GM23338 (cell line): Measurements from ENCODE around the gene IGF1R. TPM values are rescaled to one million over a fixed set of nuclear protein-coding genes. Genes with fewer than 3 reads are reported as not detected.

ENCODE experiments used
- ATAC-seq: fragments of 200-7000 bp; cut with Tn5 transposase; 3 replicates; pipeline ENCODE4 v1.9.1; 2020
- DNase-seq: peaks from one replicate; pipeline ENCODE4 v3.0.0-alpha.2; 2015; ENCODE audit warnings: low spot score
- H2AFZ ChIP-seq: fragments of 200-600 bp; sonication (generic); 2 replicates; pipeline ENCODE4 v1.8.0; 2016; ENCODE audit warnings: antibody characterized with exemption, mild to moderate bottlenecking, moderate library complexity
- H3F3A ChIP-seq: fragments of 200-600 bp; sonication (generic); replicated peaks from 2 replicates; pipeline ENCODE4 v1.8.0; 2017; ENCODE audit warnings: antibody characterized with exemption, mixed run types, low read depth
- H3K27ac ChIP-seq: fragments of 200-600 bp; sonication (generic); 2 replicates; pipeline ENCODE4 v1.6.1; 2016; ENCODE audit warnings: low read depth
- H3K27me3 ChIP-seq: fragments of 200-600 bp; sonication (generic); 2 replicates; pipeline ENCODE4 v1.8.0; 2016; ENCODE audit warnings: mild to moderate bottlenecking, mixed run types, moderate library complexity; ENCODE audit not compliant: insufficient read depth
- H3K36me3 ChIP-seq: fragments of 200-600 bp; sonication (generic); 2 replicates; pipeline ENCODE4 v1.8.0; 2016; ENCODE audit warnings: mild to moderate bottlenecking; ENCODE audit not compliant: insufficient read depth
- H3K4me1 ChIP-seq: fragments of 200-600 bp; sonication (generic); 2 replicates; pipeline ENCODE4 v1.8.0; 2016; ENCODE audit warnings: mild to moderate bottlenecking, moderate library complexity; ENCODE audit not compliant: insufficient read depth
- H3K4me2 ChIP-seq: fragments of 200-600 bp; sonication (generic); 2 replicates; pipeline ENCODE4 v1.7.1; 2017; ENCODE audit warnings: mixed run types
- H3K4me3 ChIP-seq: fragments of 200-600 bp; sonication (generic); 2 replicates; pipeline ENCODE4 v1.6.1; 2016; ENCODE audit warnings: mixed run types
- H3K79me2 ChIP-seq: fragments of 200-600 bp; sonication (generic); replicated peaks from 2 replicates; pipeline ENCODE4 v1.8.0; 2017; ENCODE audit warnings: mild to moderate bottlenecking; ENCODE audit not compliant: insufficient read depth
- H3K9me2 ChIP-seq: fragments of 200-600 bp; sonication (generic); 2 replicates; pipeline ENCODE4 v1.8.0; 2017; ENCODE audit not compliant: insufficient read depth
- H4K20me1 ChIP-seq: fragments of 200-600 bp; sonication (generic); replicated peaks from 2 replicates; pipeline ENCODE4 v1.8.0; 2017; ENCODE audit warnings: mild to moderate bottlenecking; ENCODE audit not compliant: insufficient read depth
- H3K27ac Mint-ChIP-seq: 2 replicates; pipeline ENCODE4 v1.8.0; 2020; ENCODE audit warnings: inconsistent platforms, mild to moderate bottlenecking, moderate library complexity, mixed read lengths
- H3K27me3 Mint-ChIP-seq: 3 replicates; pipeline ENCODE4 v1.8.0; 2022; ENCODE audit warnings: low read depth, mild to moderate bottlenecking, moderate library complexity, mixed read lengths, inconsistent platforms; ENCODE audit not compliant: insufficient read depth, poor library complexity
- H3K36me3 Mint-ChIP-seq: 3 replicates; pipeline ENCODE4 v1.8.0; 2021; ENCODE audit warnings: low read depth, mild to moderate bottlenecking, inconsistent platforms, moderate library complexity, mixed read lengths
- H3K4me1 Mint-ChIP-seq: 3 replicates; pipeline ENCODE4 v1.8.0; 2020; ENCODE audit warnings: mild to moderate bottlenecking, inconsistent platforms, mixed read lengths
- H3K4me3 Mint-ChIP-seq: 3 replicates; pipeline ENCODE4 v1.8.0; 2021; ENCODE audit warnings: moderate library complexity, mild to moderate bottlenecking, inconsistent platforms, mixed read lengths
- H3K9me3 Mint-ChIP-seq: 3 replicates; pipeline ENCODE4 v1.8.0; 2020; ENCODE audit warnings: moderate library complexity, mild to moderate bottlenecking, inconsistent platforms, mixed read lengths
- ETS1 ChIP-seq: IDR thresholded peaks from 2 replicates; pipeline ENCODE4 v1.6.1; 2016; ENCODE audit warnings: antibody characterized with exemption
- EZH2 ChIP-seq: fragments of 200-600 bp; sonication (generic); IDR thresholded peaks from one replicate; pipeline ENCODE4 v1.8.0; 2017; ENCODE audit warnings: antibody characterized with exemption, mild to moderate bottlenecking, low read depth; ENCODE audit not compliant: unreplicated experiment
- EZH2phosphoT487 ChIP-seq: fragments of 200-600 bp; sonication (generic); IDR thresholded peaks from one replicate; pipeline ENCODE4 v1.8.1; 2018; ENCODE audit warnings: antibody characterized with exemption; ENCODE audit not compliant: unreplicated experiment
- REST ChIP-seq: IDR thresholded peaks from one replicate; pipeline ENCODE4 v1.6.1; 2018; ENCODE audit warnings: antibody characterized with exemption; ENCODE audit not compliant: unreplicated experiment
- ZNF114 ChIP-seq: fragments of 250-450 bp; sonication (Bioruptor Pico); IDR thresholded peaks from 2 replicates; pipeline ENCODE4 v1.5.0; 2020; ENCODE audit warnings: mild to moderate bottlenecking, moderate library complexity
- ZNF331 ChIP-seq: fragments of 250-450 bp; sonication (Bioruptor Pico); IDR thresholded peaks from 2 replicates; pipeline ENCODE4 v1.5.0; 2020; ENCODE audit warnings: low read depth, mild to moderate bottlenecking, moderate library complexity
- ZNF462 ChIP-seq: fragments of 250-450 bp; sonication (Bioruptor Pico); IDR thresholded peaks from 2 replicates; pipeline ENCODE4 v1.5.0; 2020; ENCODE audit warnings: mild to moderate bottlenecking, moderate library complexity
- polyA plus RNA-seq: library from polyadenylated mRNA; unstranded; fragments of >200 nt; fragmentation: Nextera tagmentation; extraction: Ambion mirVana; gene quantifications from 2 replicates; pipeline ENCODE4 v1.2.1, GENCODE V29; 2016
- total RNA-seq: library from RNA; depleted of rRNA; stranded (reverse); fragments of >200 nt; shearing (Covaris generic); gene quantifications from 2 replicates; pipeline ENCODE4 v1.2.3, GENCODE V29; 2014

IGF1R gene
- total and polyA plus RNA-seq, 2 experiments from 2014 or later, result 20.4 to 92.2 TPM

- Mint-ChIP-seq H3K4me1 (peaks cover 91% of the 10 kb centered on the region), H3K9me3 (no peaks in the 10 kb centered on the region), H3K27me3 (peaks cover 19% of the 10 kb centered on the region), H3K4me3 (peak overlapping the region; percentile 9; the same call in 1 of the 3 replicates), H3K36me3 (no peaks in the 10 kb centered on the region), H3K27ac (peak overlapping the region; percentile 82; the same call in 1 of the 2 replicates)
- Histone ChIP-seq H4K20me1 (peaks cover 56% of the 10 kb centered on the region), H3K4me2 (peak overlapping the region; percentile 31; the same call in 1 of the 2 replicates), H3K9me2 (no peaks in the 10 kb centered on the region), H3K36me3 (no peaks in the 10 kb centered on the region), H3K4me3 (no peak overlapping the region), H3F3A (peaks cover 14% of the 10 kb centered on the region; the same call in 1 of the 2 replicates), H3K79me2 (peaks cover 95% of the 10 kb centered on the region), H2AFZ (no peak overlapping the region), H3K27me3 (no peaks in the 10 kb centered on the region), H3K4me1 (peaks cover 88% of the 10 kb centered on the region), H3K27ac (0 out of 2 replicates have a peak overlapping the region, but pooled peaks have one; percentile 51)
- ATAC-seq, result no peak
- DNase-seq, result no peak
- TF ChIP-seq EZH2 (no peak), ZNF331 (CRISPR knock-in tag) (no peak), EZH2phosphoT487 (no peak), ZNF462 (no peak), ETS1 (no peak), REST (no peak), ZNF114 (CRISPR knock-in tag) (no peak)
These were observed 147.6 kb downstream of the IGF1R start for GRCh38 chr15:98795980-98796379.
